HG03097 (cell line): Measurements from ENCODE around the gene PAQR4.
A peak's percentile ranks its signal among the peaks of the same experiment; 100 is the strongest.

Experiments
- ATAC-seq: cut with Tn5 transposase; IDR thresholded peaks from one replicate; pipeline ENCODE4 v1.9.1; 2021; ENCODE audit not compliant: unreplicated experiment, low FRiP score

PAQR4 gene

GRCh38 chr16:3001316-3001715 is 32.2 kb downstream of the PAQR4 start:
- ATAC-seq: no peak

DNA sequence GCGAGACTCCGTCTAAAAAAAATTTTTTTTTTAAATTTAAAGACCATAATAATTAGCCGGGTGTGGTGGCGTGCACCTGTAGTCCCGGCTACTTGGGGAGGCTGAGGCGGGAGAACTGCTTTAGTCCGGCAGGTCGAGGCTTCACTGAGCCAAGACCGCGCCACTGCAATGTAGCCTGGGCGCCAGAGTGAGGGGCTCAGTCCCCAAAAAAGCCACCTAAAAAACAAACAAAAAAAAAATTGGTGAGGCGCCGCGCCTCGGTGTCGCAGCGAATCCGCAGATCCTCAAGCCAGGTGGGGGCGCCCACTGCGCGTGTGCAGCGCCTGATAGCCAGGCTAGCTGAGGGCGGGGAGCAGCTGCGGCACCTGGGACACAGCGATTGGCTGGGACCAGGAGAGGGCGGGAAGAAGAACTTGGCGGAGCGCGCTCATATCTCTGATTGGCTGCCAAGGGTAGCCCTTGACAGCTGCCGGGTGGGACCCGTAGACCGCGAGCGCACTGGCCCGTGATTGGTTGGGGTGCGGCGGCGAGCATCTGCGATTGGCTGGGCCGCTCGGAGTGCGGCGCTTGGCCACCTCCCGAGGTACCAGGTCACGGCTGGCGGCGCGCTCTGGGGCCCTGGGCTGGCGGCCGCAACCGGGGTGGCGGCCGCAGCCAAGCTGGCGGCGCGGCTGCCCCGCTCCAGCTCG is 34.6 kb downstream of the PAQR4 start:
- ATAC-seq: peak; percentile 91

DNA sequence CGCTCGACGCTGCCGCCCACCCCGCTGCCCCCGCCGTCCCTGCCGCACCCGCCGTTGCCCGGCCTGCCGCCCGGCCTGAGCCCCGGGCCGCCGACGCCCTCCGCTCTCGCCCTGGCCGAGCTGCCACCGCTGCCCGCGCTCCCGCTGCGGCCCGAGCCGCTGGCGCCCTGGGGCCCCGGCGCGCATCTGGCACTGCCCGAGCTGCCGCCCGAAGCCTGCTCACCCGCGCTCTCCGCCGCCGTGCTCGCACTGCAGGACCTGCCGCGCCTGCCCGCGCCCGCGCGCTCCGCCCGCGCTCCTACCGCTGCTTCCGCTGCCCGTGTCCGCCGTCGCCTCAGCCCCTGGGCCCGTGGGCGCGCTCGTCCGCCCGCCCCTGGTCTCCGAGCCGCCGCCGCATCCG is 35.2 kb downstream of the PAQR4 start:
- ATAC-seq: peak; percentile 16

DNA sequence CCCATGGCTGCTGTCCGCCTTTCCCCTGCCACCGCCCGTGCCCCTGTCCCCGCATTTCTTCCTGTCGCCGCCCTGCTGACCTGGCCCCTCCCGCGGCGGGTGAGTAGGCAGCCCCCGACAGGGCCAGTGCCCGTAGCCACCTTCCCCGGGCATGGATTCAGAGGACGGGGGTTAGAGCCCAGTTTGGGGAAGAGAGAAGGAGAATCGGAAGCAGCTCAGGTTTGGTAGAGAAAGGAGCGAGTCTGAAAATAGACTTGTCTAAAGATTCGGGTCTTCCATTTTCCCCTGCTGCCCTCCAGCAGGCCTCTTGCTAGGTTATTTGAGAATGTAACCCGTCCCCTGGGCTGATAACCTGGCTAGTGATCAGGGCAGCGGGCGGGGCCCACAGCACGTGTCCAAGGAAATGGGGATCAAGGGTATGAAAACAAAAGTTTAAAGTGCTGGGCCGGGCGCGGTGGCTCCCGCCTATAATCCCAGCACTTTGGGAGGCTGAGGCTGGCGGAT is 35.7 kb downstream of the PAQR4 start:
- ATAC-seq: no peak

- ATAC-seq: no peak
Observed at GRCh38 chr16:3007059-3007956, 38.2 kb downstream of the PAQR4 start.

GRCh38 chr16:3007957-3008689 is 39.0 kb downstream of the PAQR4 start:
- no peak for ATAC-seq

GRCh38 chr16:3008690-3009037 is 39.5 kb downstream of the PAQR4 start:
- ATAC-seq: no peak

GRCh38 chr16:3009568-3010390 is 40.6 kb downstream of the PAQR4 start:
- no peak for ATAC-seq

DNA sequence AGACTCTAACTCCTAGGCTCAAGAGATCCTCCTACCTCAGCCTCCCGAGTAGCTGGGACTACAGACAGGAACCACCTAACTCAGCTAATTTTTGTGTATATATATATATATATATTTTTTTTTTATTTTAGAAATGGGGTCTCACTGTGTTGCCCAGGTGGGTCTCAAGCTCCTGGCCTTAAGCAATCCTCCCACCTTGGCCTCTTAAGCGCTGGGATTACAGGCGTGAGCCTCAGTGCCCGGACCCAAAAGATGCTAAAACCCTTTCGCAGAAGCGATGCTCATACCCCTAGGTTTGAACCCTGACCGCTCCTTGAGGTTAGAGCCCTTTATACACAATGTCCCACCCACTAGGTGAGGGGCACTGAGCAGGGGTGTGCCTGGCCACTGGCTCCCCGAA is 41.4 kb downstream of the PAQR4 start:
- ATAC-seq: no peak

DNA sequence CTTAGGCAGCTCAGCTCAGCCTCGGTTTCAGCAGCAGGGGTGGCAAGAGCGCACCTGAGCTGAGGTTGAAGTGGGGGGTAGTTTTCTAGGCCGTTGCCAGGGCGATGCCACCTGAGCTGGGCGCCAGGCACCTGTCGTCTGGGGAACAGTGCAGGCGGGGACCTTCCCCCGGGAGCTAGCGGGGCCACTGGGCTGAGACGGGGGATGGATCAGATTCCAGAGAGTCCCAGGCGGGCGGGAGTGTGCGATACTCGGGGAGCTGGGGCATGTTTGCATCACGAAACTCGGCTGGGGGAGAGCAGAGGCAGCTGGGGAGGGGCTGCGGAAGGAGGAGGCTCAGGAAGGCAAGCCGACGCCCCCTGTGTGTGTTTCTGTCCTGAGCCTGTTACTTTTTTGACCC is 43.1 kb downstream of the PAQR4 start:
- no peak for ATAC-seq

- no peak for ATAC-seq
Observed at GRCh38 chr16:3012828-3013420, 43.8 kb downstream of the PAQR4 start, which contains the start of gene CLDN9. TSS of gene CLDN9 (plus strand) at chr16:3012923. CDS start at chr16:3013363, 440 bp downstream.

DNA sequence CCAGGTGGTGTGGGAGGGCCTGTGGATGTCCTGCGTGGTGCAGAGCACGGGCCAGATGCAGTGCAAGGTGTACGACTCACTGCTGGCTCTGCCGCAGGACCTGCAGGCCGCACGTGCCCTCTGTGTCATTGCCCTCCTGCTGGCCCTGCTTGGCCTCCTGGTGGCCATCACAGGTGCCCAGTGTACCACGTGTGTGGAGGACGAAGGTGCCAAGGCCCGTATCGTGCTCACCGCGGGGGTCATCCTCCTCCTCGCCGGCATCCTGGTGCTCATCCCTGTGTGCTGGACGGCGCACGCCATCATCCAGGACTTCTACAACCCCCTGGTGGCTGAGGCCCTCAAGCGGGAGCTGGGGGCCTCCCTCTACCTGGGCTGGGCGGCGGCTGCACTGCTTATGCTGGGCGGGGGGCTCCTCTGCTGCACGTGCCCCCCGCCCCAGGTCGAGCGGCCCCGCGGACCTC is 44.4 kb downstream of the PAQR4 start:
- ATAC-seq: no peak

GRCh38 chr16:3013998-3014690 is 45.0 kb downstream of the PAQR4 start:
- no peak for ATAC-seq

- ATAC-seq: no peak
Observed at GRCh38 chr16:3014971-3015370, 45.8 kb downstream of the PAQR4 start.

- ATAC-seq: no peak
Observed at GRCh38 chr16:3015865-3016521, 46.8 kb downstream of the PAQR4 start.

DNA sequence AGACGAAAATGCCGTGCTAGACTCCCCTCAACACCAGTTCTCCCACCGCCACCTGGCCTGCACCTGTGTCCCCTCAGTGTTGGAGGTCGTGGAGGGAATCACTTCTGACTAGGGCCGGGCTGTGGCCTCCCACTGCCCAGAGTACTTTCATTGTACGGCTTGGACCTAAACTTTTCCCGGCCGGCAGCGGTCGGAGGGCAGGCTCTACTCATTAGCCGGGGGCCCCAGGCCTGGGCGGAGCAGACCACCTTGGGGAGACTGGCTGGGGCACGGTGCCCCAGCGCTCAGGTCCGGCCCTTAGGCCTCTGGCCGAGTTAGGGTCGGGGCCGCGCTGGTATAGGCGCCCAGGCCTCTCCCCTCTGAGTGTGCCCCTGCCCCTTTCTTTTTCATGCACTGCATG is 48.2 kb downstream of the PAQR4 start:
- no peak for ATAC-seq

GRCh38 chr16:3017794-3018506 is 48.8 kb downstream of the PAQR4 start, which contains the start of gene CLDN6:
TSS of gene CLDN6 (minus strand) at chr16:3018183. CDS start at chr16:3016021, 2,162 bp downstream.
- ATAC-seq: no peak
